ENCODE data around the gene PLOD2. TPM values are rescaled to one million over a fixed set of nuclear protein-coding genes. Genes with fewer than 3 reads are reported as not detected.

PLOD2 gene
- total and polyA plus RNA-seq, 4 donors: 15.4 to 147 (median 70.0) TPM

- intact Hi-C loops (cut with DNase I): loop anchor here in 1 of 2 donors (10.0 kb wide), 1 partner anchor 89 kb away; no protein-coding TSS in a partner anchor
- Histone ChIP-seq H3K4me1 (ENCODE audit: control insufficient read depth in 1 of 2, insufficient read depth in 2 of 2, low read length in 2 of 2) (no peaks in the 10 kb centered on the region), H3K36me3 (ENCODE audit: control insufficient read depth in 1 of 2, insufficient read depth in 2 of 2, low read length in 1 of 2) (peaks cover 0 to 2% of the 10 kb centered on the region in 2 donors), H3K27me3 (ENCODE audit: control insufficient read depth in 1 of 2, insufficient read depth in 2 of 2, low read length in 1 of 2) (no peaks in the 10 kb centered on the region), H3K27ac (ENCODE audit: low read depth in 1 of 2, low read length in 2 of 2) (no peak overlapping the region), H3K9me3 (ENCODE audit: control insufficient read depth, low read length) (no peaks in the 10 kb centered on the region), H3K4me3 (ENCODE audit: low read length in 2 of 2) (no peak overlapping the region)
- ATAC-seq (ENCODE audit: low FRiP score): no peak
- DNase-seq: no peak
These were observed 127.0 kb downstream of the PLOD2 start for GRCh38 chr3:146033950-146034349.

- no peak overlapping the region for H3K27ac ChIP-seq (ENCODE audit: low read depth in 1 of 2, low read length in 2 of 2)
- no peaks in the 10 kb centered on the region for H3K36me3 ChIP-seq (ENCODE audit: control insufficient read depth in 1 of 2, insufficient read depth in 2 of 2, low read length in 1 of 2)
- no peak for ATAC-seq (ENCODE audit: low FRiP score)
- intact Hi-C loops (cut with DNase I): no loop called here
- WGBS, 2 donors: 47 to 48% methylated on average over 1 of the region's 1 CpG
- no peaks in the 10 kb centered on the region for H3K27me3 ChIP-seq (ENCODE audit: control insufficient read depth in 1 of 2, insufficient read depth in 2 of 2, low read length in 1 of 2)
- H3K9me3 ChIP-seq (ENCODE audit: control insufficient read depth, low read length): no peaks in the 10 kb centered on the region
- H3K4me1 ChIP-seq (ENCODE audit: control insufficient read depth in 1 of 2, insufficient read depth in 2 of 2, low read length in 2 of 2): no peaks in the 10 kb centered on the region
- H3K4me3 ChIP-seq (ENCODE audit: low read length in 2 of 2): no peak overlapping the region
- no peak for DNase-seq
These were observed 134.4 kb downstream of the PLOD2 start for GRCh38 chr3:146026547-146026946.

DNA sequence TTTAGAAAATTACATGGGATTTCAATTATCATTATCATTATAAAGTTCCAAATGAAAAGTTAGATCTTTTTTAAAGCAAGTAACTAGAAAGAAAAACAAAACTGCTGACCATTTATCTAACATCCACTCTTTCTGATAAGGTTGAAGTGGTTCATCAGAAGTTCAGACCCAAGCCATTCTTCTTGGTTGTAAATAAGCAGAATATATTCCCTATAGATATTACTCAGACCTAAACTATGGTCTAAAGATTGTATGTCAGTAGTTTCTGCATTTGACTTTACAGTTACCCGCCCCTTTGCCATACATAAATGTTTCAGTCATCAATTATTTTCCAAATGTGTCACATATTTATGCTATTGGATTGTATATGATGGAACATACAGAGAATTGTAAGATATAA is 136.7 kb downstream of the PLOD2 start:
- Histone ChIP-seq H3K9me3 (ENCODE audit: control insufficient read depth, low read length) (peaks cover 2% of the 10 kb centered on the region), H3K36me3 (ENCODE audit: control insufficient read depth in 1 of 2, insufficient read depth in 2 of 2, low read length in 1 of 2) (no peaks in the 10 kb centered on the region), H3K4me3 (ENCODE audit: low read length in 2 of 2) (no peak overlapping the region), H3K27ac (ENCODE audit: low read depth in 1 of 2, low read length in 2 of 2) (no peak overlapping the region), H3K4me1 (ENCODE audit: control insufficient read depth in 1 of 2, insufficient read depth in 2 of 2, low read length in 2 of 2) (no peaks in the 10 kb centered on the region), H3K27me3 (ENCODE audit: control insufficient read depth in 1 of 2, insufficient read depth in 2 of 2, low read length in 1 of 2) (no peaks in the 10 kb centered on the region)
- 92 to 93% methylated on average over 1 of the region's 1 CpG for WGBS, 2 donors
- DNase-seq (no peak), ATAC-seq (ENCODE audit: low FRiP score) (no peak)
- intact Hi-C loops (cut with DNase I): no loop called here

- H3K27me3 ChIP-seq (ENCODE audit: control insufficient read depth in 1 of 2, insufficient read depth in 2 of 2, low read length in 1 of 2): no peaks in the 10 kb centered on the region
- intact Hi-C loops (cut with DNase I): no loop called here
- no peaks in the 10 kb centered on the region for H3K4me1 ChIP-seq (ENCODE audit: control insufficient read depth in 1 of 2, insufficient read depth in 2 of 2, low read length in 2 of 2)
- DNase-seq (no peak), ATAC-seq (ENCODE audit: low FRiP score) (no peak)
- H3K4me3 ChIP-seq (ENCODE audit: low read length in 2 of 2): no peak overlapping the region
- no peak overlapping the region for H3K27ac ChIP-seq (ENCODE audit: low read depth in 1 of 2, low read length in 2 of 2)
- 80 to 95% methylated on average over 1 of the region's 1 CpG for WGBS, 2 donors
- H3K36me3 ChIP-seq (ENCODE audit: control insufficient read depth in 1 of 2, insufficient read depth in 2 of 2, low read length in 1 of 2): no peaks in the 10 kb centered on the region
- peaks cover 2% of the 10 kb centered on the region for H3K9me3 ChIP-seq (ENCODE audit: control insufficient read depth, low read length)
These were observed 140.0 kb downstream of the PLOD2 start for GRCh38 chr3:146020969-146021368.

DNA sequence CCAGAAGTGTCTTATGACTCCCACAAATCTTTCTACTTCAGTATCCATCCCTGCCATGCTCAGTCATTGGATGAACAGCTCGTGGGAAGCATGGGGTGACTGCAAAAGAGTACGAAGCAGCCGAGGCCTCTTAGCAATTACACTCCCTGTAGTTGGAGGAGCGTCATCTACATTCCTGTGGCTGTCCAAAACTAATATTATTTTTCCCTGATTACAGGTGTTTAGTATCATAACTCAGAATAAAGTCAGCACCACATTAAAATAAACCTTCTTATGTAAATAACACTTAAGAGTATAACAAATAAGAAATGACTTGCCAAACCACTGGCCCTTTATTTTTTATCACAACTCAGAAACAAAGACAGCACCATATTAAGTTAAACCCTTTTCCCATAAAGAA is 141.5 kb downstream of the PLOD2 start:
- H3K4me1 ChIP-seq (ENCODE audit: control insufficient read depth in 1 of 2, insufficient read depth in 2 of 2, low read length in 2 of 2): no peaks in the 10 kb centered on the region
- 46 to 57% methylated on average over 4 of the region's 4 CpGs for WGBS, 2 donors
- H3K27me3 ChIP-seq (ENCODE audit: control insufficient read depth in 1 of 2, insufficient read depth in 2 of 2, low read length in 1 of 2): no peaks in the 10 kb centered on the region
- H3K4me3 ChIP-seq (ENCODE audit: low read length in 2 of 2): no peak overlapping the region
- no peak for DNase-seq
- H3K27ac ChIP-seq (ENCODE audit: low read depth in 1 of 2, low read length in 2 of 2): no peak overlapping the region
- H3K9me3 ChIP-seq (ENCODE audit: control insufficient read depth, low read length): peaks cover 2% of the 10 kb centered on the region
- no peak for ATAC-seq (ENCODE audit: low FRiP score)
- H3K36me3 ChIP-seq (ENCODE audit: control insufficient read depth in 1 of 2, insufficient read depth in 2 of 2, low read length in 1 of 2): no peaks in the 10 kb centered on the region
- intact Hi-C loops (cut with DNase I): no loop called here

Other genes starting within 250 kb of the PLOD2 start
- gene PLSCR4, start 89.9 kb upstream of the PLOD2 start, total RNA-seq: 100 to 1,000 TPM in 1 of 2 donors, 10 to 100 TPM in 1; 69.7 to 135 TPM
- gene PLSCR4, start 89.9 kb upstream of the PLOD2 start, polyA plus RNA-seq: 10 to 100 TPM; 33.1 to 65.8 TPM